ENCODE data around the gene GALNT16. TPM values are rescaled to one million over a fixed set of nuclear protein-coding genes. Genes with fewer than 3 reads are reported as not detected.

The GALNT16 gene
- total and polyA plus RNA-seq, 2 of the 8 experiments (the other 6 are each of a cell fraction or from before 2014, with no cell fraction given), result 5.4 to 6.3 TPM

- Histone ChIP-seq H2AK5ac (ENCODE audit: low read depth, low read length) (no peak overlapping the region), H2BK20ac (ENCODE audit: low read length) (no peak overlapping the region), H3K23ac (ENCODE audit: insufficient read length) (no peak overlapping the region), H2BK12ac (ENCODE audit: low read depth, low read length) (no peak overlapping the region), H4K20me1 (replicated peaks in 1 of 2; ENCODE audit: control insufficient read depth in 1 of 2, insufficient read depth in 2 of 2, low read length in 2 of 2) (peaks cover 0 to 7% of the 10 kb centered on the region in 2 experiments), H3K4ac (replicated peaks; ENCODE audit: insufficient read length, low read depth, low read length) (no peak overlapping the region), H4K8ac (ENCODE audit: extremely low read depth, insufficient read depth, low read length) (no peak overlapping the region), H3K4me2 (ENCODE audit: insufficient read depth in 1 of 2, low read depth in 2 of 2, low read length in 2 of 2) (no peak overlapping the region), H3K9ac (replicated peaks in 1 of 4; ENCODE audit: extremely low read depth in 1 of 4, low read depth in 3 of 4, low read length in 3 of 4) (no peak overlapping the region), H2BK5ac (ENCODE audit: low read depth, low read length) (no peak overlapping the region), H2AFZ (ENCODE audit: low read length) (no peak overlapping the region), H3K23me2 (ENCODE audit: low read depth, low read length) (peaks cover 9% of the 10 kb centered on the region; the same call in 1 of the 2 replicates), H3K79me1 (ENCODE audit: low read depth, low read length) (no peaks in the 10 kb centered on the region; the same call in 1 of the 2 replicates), H3K18ac (ENCODE audit: extremely low read depth, low read length) (no peak overlapping the region), H3K56ac (replicated peaks; ENCODE audit: insufficient read length, low read depth, low read length) (no peak overlapping the region), H2BK15ac (ENCODE audit: low read length) (no peak overlapping the region), H4K5ac (ENCODE audit: insufficient read length, low read depth, low read length) (no peak overlapping the region), H3K14ac (ENCODE audit: insufficient read length) (no peak overlapping the region), H3K27ac (ENCODE audit: low read depth, low read length) (no peak overlapping the region), H3K27me3 (replicated peaks in 1 of 4; ENCODE audit: control insufficient read depth in 3 of 4, extremely low read depth in 1 of 4, insufficient read depth in 3 of 4, low read length in 3 of 4) (peaks cover 0 to 2% (median 0%) of the 10 kb centered on the region in 4 experiments; a peak in 1 of 7 replicates), H3K4me1 (replicated peaks in 1 of 4; ENCODE audit: control insufficient read depth in 3 of 4, insufficient read depth in 4 of 4, low read length in 3 of 4) (peaks cover 0 to 5% (median 0%) of the 10 kb centered on the region in 4 experiments; a peak in 2 of 7 replicates), H3K9me3 (ENCODE audit: insufficient read depth in 2 of 2, low read depth in 1 of 2, low read length in 1 of 2) (no peaks in the 10 kb centered on the region), H4K91ac (replicated peaks; ENCODE audit: insufficient read length, low read length) (no peak overlapping the region), H3K79me2 (ENCODE audit: control insufficient read depth in 1 of 2, insufficient read depth in 2 of 2, low read length in 2 of 2) (no peaks in the 10 kb centered on the region), H3K4me3 (ENCODE audit: extremely low read depth in 1 of 4, insufficient read depth in 2 of 4, low read depth in 3 of 4, low read length in 4 of 4) (no peak overlapping the region), H2BK120ac (replicated peaks; ENCODE audit: low read depth, low read length) (no peak overlapping the region), H3K36me3 (ENCODE audit: control insufficient read depth in 2 of 4, insufficient read depth in 4 of 4, low read length in 3 of 4) (no peaks in the 10 kb centered on the region; a peak in 1 of 8 replicates)
- CTCF ChIA-PET (ENCODE audit: partially characterized antibody), result interaction anchor here (0.6 to 2.1 kb wide), 7 partner anchors 9 to 592 kb away, joined by 3 to 9 read pairs (median 4); partner anchors contain the start of gene GALNT16
- POLR2A ChIA-PET (ENCODE audit: partially characterized antibody), result interaction anchor here (1.6 kb wide), 1 partner anchor 114 kb away, joined by 3 read pairs; no protein-coding TSS in a partner anchor
- 85% methylated on average over 2 of the region's 2 CpGs; no CpG with 5 or more reads in 1 of the 2 experiments for WGBS, 2 experiments (ENCODE audit: extremely low coverage in 1 of 2, insufficient coverage in 1 of 2, insufficient read length in 1 of 2, insufficient replicate concordance in 2 of 2, low coverage in 1 of 2, low lambda C conversion rate in 2 of 2, missing lambda C conversion rate in 1 of 2)
- FAIRE-seq (no peak), DNase-seq (ENCODE audit: low read depth in 1 of 2, low spot score in 2 of 2) (no peak)
- no peak for TF ChIP-seq E2F6 (IDR thresholded peaks at IDR 0.05)
- TF ChIP-seq CBX5 (IDR thresholded peaks at IDR 0.05; ENCODE audit: low read depth, low read length), result no peak
- TF ChIP-seq MAFK (IDR thresholded peaks at IDR 0.05; ENCODE audit: low read depth, low read length), result no peak
- TF ChIP-seq USF2 (IDR thresholded peaks at IDR 0.05; ENCODE audit: low read length), result no peak
Observed at GRCh38 chr14:69268223-69268622, 8.3 kb downstream of the GALNT16 start.

Measured in H1 (cell line).